Measurements from ENCODE around the gene PTEN.

DNA sequence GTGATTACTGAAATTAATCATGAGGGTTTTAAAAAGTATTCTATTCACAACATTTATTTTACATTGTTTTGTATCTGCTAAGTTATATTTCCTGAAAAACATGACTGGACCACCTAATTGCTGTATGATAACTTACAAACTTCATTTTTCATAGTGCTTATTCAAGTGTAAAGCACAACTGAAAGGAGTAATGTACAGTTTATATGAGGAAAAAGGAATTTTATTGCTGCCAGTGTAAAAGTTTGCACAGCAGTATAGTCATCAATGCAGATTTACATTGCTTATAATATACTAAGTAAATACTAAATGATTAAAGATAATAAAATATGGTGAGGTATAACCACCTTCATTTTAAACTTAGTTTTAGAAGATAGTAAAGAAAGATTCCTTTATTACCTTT lies 4.0 kb downstream of the PTEN start:
- TF ChIP-seq, protein P1, sequence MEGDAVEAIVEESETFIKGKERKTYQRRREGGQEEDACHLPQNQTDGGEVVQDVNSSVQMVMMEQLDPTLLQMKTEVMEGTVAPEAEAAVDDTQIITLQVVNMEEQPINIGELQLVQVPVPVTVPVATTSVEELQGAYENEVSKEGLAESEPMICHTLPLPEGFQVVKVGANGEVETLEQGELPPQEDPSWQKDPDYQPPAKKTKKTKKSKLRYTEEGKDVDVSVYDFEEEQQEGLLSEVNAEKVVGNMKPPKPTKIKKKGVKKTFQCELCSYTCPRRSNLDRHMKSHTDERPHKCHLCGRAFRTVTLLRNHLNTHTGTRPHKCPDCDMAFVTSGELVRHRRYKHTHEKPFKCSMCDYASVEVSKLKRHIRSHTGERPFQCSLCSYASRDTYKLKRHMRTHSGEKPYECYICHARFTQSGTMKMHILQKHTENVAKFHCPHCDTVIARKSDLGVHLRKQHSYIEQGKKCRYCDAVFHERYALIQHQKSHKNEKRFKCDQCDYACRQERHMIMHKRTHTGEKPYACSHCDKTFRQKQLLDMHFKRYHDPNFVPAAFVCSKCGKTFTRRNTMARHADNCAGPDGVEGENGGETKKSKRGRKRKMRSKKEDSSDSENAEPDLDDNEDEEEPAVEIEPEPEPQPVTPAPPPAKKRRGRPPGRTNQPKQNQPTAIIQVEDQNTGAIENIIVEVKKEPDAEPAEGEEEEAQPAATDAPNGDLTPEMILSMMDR (IDR thresholded peaks at IDR 0.05; ENCODE audit: borderline replicate concordance, extremely low read depth, low read length, poor library complexity, severe bottlenecking) = no peak
- no peak for TF ChIP-seq EZH2 (IDR thresholded peaks at IDR 0.05; ENCODE audit: borderline replicate concordance, low read depth, low read length, severe bottlenecking)
